Measurements from ENCODE around the gene TMEM81.

The TMEM81 gene

DNA sequence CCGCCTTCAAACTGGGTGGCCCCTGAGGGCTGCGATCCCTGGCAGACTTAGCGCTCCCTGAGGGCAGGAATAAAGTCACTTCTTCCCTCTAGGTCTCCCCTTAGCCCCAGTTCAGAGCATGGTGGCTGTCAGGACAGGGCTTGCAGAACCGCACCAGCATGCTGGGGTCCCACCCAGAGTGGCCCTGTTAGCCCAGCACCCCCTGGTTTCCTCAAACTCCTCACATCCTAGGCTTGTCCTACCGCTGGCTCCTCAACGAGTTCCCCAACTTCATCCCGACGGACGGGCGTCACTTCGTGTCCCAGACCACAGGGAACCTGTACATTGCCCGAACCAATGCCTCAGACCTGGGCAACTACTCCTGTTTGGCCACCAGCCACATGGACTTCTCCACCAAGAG lies 25.4 kb downstream of the TMEM81 start:
- DNase-seq (ENCODE audit: low read depth in 2 of 2) = no peak
- H3K4me3 ChIP-seq (replicated peaks in 1 of 2; ENCODE audit: low read depth in 2 of 2, low read length in 2 of 2) = no peak overlapping the region
- no peak for TF ChIP-seq CTCF (IDR thresholded peaks at IDR 0.05; ENCODE audit: low read depth, low read length)

DNA sequence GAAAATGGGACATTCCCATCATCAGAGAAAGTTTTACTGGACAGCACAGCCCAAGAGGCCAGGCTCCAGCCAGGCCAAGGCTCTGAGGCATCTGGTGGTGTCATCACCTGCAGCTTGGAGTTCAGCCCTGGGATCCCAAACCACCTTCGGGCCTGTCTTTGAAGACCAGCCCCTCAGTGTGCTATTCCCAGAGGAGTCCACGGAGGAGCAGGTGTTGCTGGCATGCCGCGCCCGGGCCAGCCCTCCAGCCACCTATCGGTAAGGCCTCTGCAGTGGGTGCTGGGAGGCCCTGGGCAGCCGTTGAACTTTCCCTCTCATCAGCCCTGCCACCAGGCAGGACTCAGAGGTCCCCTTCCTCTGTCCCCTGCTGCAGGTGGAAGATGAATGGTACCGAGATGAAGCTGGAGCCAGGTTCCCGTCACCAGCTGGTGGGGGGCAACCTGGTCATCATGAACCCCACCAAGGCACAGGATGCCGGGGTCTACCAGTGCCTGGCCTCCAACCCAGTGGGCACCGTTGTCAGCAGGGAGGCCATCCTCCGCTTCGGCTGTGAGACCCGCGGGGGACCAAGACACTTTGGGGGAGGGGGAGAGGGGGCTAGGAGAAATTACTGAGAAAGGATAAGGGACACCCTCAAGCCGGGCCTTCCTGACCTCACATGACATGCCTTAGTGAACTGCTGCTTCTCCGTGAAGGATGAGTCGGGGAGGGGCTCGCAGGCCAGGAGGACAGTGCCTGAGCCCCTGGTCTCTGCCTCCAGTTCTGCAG lies 26.3 kb downstream of the TMEM81 start:
- no peak overlapping the region for H3K4me3 ChIP-seq (replicated peaks in 1 of 2; ENCODE audit: low read depth in 2 of 2, low read length in 2 of 2)
- no peak for TF ChIP-seq CTCF (IDR thresholded peaks at IDR 0.05; ENCODE audit: low read depth, low read length)
- no peak for DNase-seq (ENCODE audit: low read depth in 2 of 2)

- no peak for TF ChIP-seq CTCF (IDR thresholded peaks at IDR 0.05; ENCODE audit: low read depth, low read length)
- H3K4me3 ChIP-seq (replicated peaks in 1 of 2; ENCODE audit: low read depth in 2 of 2, low read length in 2 of 2) = no peak overlapping the region
- DNase-seq (ENCODE audit: low read depth in 2 of 2) = no peak
Observed at GRCh38 chr1:205056956-205057568, 27.2 kb downstream of the TMEM81 start.

DNA sequence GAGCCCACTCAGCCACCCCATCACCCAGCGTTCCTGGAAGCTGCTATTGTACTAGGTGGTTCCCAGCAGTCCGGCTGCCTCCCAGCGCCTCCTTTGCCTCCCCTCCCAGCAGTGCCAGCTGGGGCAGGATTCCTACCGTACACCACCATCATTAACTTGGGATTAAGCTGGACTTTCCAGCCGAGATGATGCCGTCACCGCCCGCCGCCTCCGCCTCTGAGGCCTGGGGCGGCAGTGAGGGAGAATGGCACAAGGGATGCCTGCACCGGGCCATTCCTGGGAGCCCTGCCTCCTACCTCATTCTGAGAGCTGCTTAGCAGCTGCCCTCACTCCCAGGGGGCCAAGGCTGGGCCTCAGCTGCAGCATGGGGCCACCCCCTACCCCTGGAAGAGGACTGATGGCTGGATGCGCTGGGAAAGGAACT lies 28.1 kb downstream of the TMEM81 start:
- TF ChIP-seq CTCF (IDR thresholded peaks at IDR 0.05; ENCODE audit: low read depth, low read length) = no peak
- H3K4me3 ChIP-seq (replicated peaks in 1 of 2; ENCODE audit: low read depth in 2 of 2, low read length in 2 of 2) = no peak overlapping the region
- no peak for DNase-seq (ENCODE audit: low read depth in 2 of 2)

DNA sequence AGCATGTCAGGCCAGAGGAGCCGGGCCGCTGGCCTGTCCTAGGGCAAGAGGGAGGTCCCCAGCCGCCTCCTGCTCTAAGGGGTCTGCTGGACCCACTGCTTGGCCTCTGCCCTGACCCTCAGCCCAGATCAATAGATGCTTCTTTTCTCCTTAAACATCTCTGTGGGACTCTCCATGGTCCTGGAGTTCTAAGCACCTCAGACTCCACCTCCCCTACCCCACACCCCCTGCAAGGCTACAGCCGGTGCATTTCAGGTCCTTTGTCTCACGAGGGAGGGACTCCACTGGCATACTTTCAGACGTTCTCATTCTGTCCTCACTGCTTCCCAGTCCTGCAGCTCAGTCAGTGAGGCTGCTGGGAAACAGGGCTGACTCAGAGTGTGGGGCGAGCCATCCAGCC lies 30.2 kb downstream of the TMEM81 start:
- no peak for DNase-seq (ENCODE audit: low read depth in 2 of 2)
- no peak overlapping the region for H3K4me3 ChIP-seq (replicated peaks in 1 of 2; ENCODE audit: low read depth in 2 of 2, low read length in 2 of 2)
- TF ChIP-seq CTCF (IDR thresholded peaks at IDR 0.05; ENCODE audit: low read depth, low read length) = no peak

- no peak for TF ChIP-seq CTCF (IDR thresholded peaks at IDR 0.05; ENCODE audit: low read depth, low read length)
- no peak overlapping the region for H3K4me3 ChIP-seq (replicated peaks in 1 of 2; ENCODE audit: low read depth in 2 of 2, low read length in 2 of 2)
- DNase-seq (ENCODE audit: low read depth in 2 of 2) = no peak
Observed at GRCh38 chr1:205053296-205053695, 31.0 kb downstream of the TMEM81 start.
